Astrocyte (in vitro differentiated cells and primary cell): Measurements from ENCODE around the gene LPIN3.

Experiments
- EZH2 ChIP-seq: IDR thresholded peaks from 2 replicates; pipeline ENCODE4 v1.6.1; 2012; ENCODE audit warnings: mild to moderate bottlenecking, low read length, inconsistent platforms; ENCODE audit not compliant: insufficient read depth
- TF ChIP-seq, protein P1 (sequence below): IDR thresholded peaks from 2 replicates; pipeline ENCODE4 v1.5.1; 2011; ENCODE audit warnings: low read depth, mild to moderate bottlenecking, inconsistent platforms, low read length, moderate library complexity; ENCODE audit not compliant: insufficient read depth

DNA sequence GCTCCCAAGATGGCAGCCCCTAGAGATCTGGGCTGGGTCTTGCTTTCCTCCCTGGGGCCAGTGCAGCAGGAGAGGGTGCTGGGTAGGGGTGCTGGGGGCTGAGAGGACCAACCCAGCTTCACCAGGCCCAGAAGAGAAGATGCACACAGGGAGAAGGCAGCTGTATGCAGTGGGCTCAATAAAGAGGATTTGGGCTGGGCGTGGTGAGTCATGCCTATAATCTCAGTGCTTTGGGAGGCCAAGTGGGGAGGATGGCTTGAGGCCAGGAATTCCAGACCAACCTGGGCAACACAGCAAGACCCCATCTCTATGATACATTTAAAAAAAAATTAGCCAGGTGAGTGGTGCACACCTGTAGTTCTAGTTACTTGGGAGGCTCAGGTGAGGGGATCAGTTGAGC is 51.7 kb downstream of the LPIN3 start:
- TF ChIP-seq, protein P1, sequence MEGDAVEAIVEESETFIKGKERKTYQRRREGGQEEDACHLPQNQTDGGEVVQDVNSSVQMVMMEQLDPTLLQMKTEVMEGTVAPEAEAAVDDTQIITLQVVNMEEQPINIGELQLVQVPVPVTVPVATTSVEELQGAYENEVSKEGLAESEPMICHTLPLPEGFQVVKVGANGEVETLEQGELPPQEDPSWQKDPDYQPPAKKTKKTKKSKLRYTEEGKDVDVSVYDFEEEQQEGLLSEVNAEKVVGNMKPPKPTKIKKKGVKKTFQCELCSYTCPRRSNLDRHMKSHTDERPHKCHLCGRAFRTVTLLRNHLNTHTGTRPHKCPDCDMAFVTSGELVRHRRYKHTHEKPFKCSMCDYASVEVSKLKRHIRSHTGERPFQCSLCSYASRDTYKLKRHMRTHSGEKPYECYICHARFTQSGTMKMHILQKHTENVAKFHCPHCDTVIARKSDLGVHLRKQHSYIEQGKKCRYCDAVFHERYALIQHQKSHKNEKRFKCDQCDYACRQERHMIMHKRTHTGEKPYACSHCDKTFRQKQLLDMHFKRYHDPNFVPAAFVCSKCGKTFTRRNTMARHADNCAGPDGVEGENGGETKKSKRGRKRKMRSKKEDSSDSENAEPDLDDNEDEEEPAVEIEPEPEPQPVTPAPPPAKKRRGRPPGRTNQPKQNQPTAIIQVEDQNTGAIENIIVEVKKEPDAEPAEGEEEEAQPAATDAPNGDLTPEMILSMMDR, result no peak
- TF ChIP-seq EZH2, result no peak
